Measurements from ENCODE around the gene USP48. TPM values are rescaled to one million over a fixed set of nuclear protein-coding genes. Genes with fewer than 3 reads are reported as not detected.

USP48 gene
- polyA plus RNA-seq, 2 of the 4 experiments (the other 2 are of a cell fraction) = 22.8 to 27.4 TPM

DNA sequence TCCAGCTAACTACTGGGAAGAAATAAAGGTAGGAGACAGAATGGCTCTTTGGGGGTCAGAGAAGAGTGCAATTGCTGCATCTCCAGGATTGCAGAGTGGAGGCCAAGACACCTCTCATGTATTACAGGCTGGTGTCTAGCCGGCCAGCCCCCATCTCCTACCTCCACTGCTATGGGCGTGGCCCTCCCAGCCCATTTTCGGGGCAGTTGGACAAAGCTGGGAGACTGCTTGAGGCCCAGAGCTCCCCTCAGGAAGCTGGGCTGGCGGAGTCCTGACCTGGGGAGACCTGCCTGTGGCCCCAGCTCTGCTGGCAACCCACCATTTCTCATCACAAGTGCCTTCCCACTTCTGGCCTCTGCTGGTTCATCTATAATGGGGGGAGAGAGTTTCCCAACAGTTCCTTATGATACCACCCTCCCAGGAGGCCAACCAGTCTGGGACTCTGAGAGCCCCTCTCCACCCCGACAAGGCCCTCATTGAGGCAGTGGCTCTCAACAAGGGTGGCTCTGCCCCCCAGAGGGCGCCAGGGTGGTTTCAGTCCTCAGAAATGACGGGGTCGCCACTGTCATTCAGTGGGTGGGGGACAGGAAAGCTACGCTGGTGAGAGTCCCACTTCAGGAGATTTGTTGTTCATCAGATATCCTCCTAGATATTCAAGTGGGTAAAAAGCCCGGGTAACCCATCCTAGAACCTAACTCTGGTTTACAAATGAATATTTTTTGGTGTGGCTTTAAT is 125.3 kb downstream of the USP48 start:
- H3K27ac ChIP-seq = no peak overlapping the region
- WGBS (ENCODE audit: missing lambda C conversion rate) = 64% methylated on average over 7 of the region's 10 CpGs
- DNase-seq (ENCODE audit: low read depth in 1 of 2, low spot score in 1 of 2) = no peak
- no peak overlapping the region for H3K4me3 ChIP-seq
- peaks cover 25% of the 10 kb centered on the region for H3K4me1 ChIP-seq
- TF ChIP-seq MAFK (IDR thresholded peaks at IDR 0.05; ENCODE audit: partially characterized antibody) (no peak), NR3C1 (IDR thresholded peaks at IDR 0.05) (no peak), MAZ (IDR thresholded peaks at IDR 0.05; ENCODE audit: borderline replicate concordance, low read depth, low read length) (no peak), SMC3 (IDR thresholded peaks at IDR 0.05) (no peak), NFE2L2 (conservative IDR thresholded peaks at IDR 0.05; ENCODE audit: low read length) (no peak), ZSCAN20 (CRISPR knock-in tag; IDR thresholded peaks at IDR 0.05) (no peak), SREBF2 (IDR thresholded peaks at IDR 0.05) (no peak), FOXS1 (CRISPR knock-in tag; IDR thresholded peaks at IDR 0.05) (no peak), HEYL (CRISPR knock-in tag; IDR thresholded peaks at IDR 0.05) (no peak), KDM5A (IDR thresholded peaks at IDR 0.05) (no peak), HOXB5 (CRISPR knock-in tag; IDR thresholded peaks at IDR 0.05) (no peak), JUNB (IDR thresholded peaks at IDR 0.05) (no peak), ZC3H11A (IDR thresholded peaks at IDR 0.05) (no peak), ZFP36 (IDR thresholded peaks at IDR 0.05; ENCODE audit: borderline replicate concordance, partially characterized antibody) (no peak), HOXB13 (CRISPR knock-in tag; IDR thresholded peaks at IDR 0.05; ENCODE audit: low read depth) (no peak)
- ATAC-seq = no peak
- POLR2A ChIA-PET = no interaction called here
- H3K9me3 ChIP-seq = no peaks in the 10 kb centered on the region
- FAIRE-seq = no peak
- H3K4me2 ChIP-seq = no peak overlapping the region
- CTCF ChIA-PET = interaction anchor here (0.7 to 4.9 kb wide), 16 partner anchors 8 to 424 kb away, joined by 3 to 39 read pairs (median 6); partner anchors contain the start of gene ALPL

DNA sequence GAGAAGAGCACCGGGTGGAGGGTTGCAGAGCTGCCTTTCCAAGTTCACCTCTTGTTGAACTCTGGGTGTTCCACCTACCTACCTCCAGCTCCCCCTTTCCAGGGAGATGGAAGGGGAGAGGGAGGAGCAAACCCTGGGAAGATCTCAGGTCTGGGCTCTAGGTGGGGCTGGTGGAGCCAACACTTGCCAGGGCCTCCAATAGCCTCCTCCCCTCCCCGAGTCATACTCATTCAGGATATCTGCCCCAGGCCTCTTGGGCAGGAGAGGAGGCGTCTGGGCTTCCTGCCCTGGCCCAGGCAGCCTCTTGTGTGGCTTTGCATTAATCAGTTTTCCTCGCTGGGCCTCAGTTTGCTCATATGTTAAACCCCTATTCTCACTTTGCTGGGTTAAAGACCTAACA is 127.2 kb downstream of the USP48 start:
- Histone ChIP-seq H3K27ac (no peak overlapping the region), H3K9me3 (no peaks in the 10 kb centered on the region), H3K4me2 (no peak overlapping the region), H3K4me1 (peaks cover 36% of the 10 kb centered on the region), H3K4me3 (no peak overlapping the region)
- TF ChIP-seq RAD21 (conservative IDR thresholded peaks at IDR 0.05 in 1 of 2, IDR thresholded peaks at IDR 0.05 in 1 of 2) = 0 out of 5 replicates have a peak, but pooled peaks of 1 of the 2 experiments have one; percentile 11
- no peak for TF ChIP-seq HOXA7 (CRISPR knock-in tag; IDR thresholded peaks at IDR 0.05)
- CTCF ChIA-PET = interaction anchor here (1.0 to 1.9 kb wide), 2 partner anchors 60 to 285 kb away, joined by 4 to 6 read pairs; no protein-coding TSS in a partner anchor
- POLR2A ChIA-PET = no interaction called here
- ATAC-seq (peak; percentile 59 to 76; a peak in 5 of 6 replicates), FAIRE-seq (no peak), DNase-seq (ENCODE audit: low read depth in 1 of 2, low spot score in 1 of 2) (peak; percentile 51 to 62)
- 21% methylated on average over 4 of the region's 4 CpGs for WGBS (ENCODE audit: missing lambda C conversion rate)

DNA sequence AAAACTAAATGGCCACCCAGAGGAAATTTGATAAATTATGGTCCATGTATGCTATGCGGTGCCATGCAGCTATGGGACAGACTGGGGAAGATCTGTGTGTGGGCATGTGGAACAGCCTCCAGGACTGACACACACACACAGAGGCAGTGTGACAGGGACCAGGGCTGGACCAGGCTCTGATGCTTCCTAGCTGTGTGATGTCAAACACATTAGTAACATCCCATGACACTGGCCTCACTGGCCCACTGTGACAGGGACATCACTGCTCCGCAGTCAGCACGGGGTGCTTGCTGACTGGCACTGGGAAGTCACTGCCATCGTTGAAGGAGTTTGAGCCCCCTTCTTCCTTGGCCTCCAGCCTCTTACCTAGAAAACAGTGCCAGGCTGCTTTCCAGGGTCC is 127.7 kb downstream of the USP48 start:
- H3K9me3 ChIP-seq = no peaks in the 10 kb centered on the region
- POLR2A ChIA-PET = no interaction called here
- no peak for FAIRE-seq
- DNase-seq (ENCODE audit: low read depth in 1 of 2, low spot score in 1 of 2) = no peak
- TF ChIP-seq, protein P1, sequence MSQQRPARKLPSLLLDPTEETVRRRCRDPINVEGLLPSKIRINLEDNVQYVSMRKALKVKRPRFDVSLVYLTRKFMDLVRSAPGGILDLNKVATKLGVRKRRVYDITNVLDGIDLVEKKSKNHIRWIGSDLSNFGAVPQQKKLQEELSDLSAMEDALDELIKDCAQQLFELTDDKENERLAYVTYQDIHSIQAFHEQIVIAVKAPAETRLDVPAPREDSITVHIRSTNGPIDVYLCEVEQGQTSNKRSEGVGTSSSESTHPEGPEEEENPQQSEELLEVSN (IDR thresholded peaks at IDR 0.05; ENCODE audit: borderline replicate concordance, low read depth) = no peak
- no peak for TF ChIP-seq RCOR1 (IDR thresholded peaks at IDR 0.05; ENCODE audit: low read depth, low read length)
- no peak for TF ChIP-seq PHF8 (IDR thresholded peaks at IDR 0.05; ENCODE audit: borderline replicate concordance, low read depth)
- TF ChIP-seq MAFK (IDR thresholded peaks at IDR 0.05; ENCODE audit: partially characterized antibody) = no peak
- no peak for TF ChIP-seq MYC (IDR thresholded peaks at IDR 0.05; ENCODE audit: borderline replicate concordance, low read length)
- no peak for TF ChIP-seq POLR2A (IDR thresholded peaks at IDR 0.05; ENCODE audit: low read length)
- no peak for TF ChIP-seq CBX2 (IDR thresholded peaks at IDR 0.05; ENCODE audit: borderline replicate concordance, low read depth)
- TF ChIP-seq RFX5 (IDR thresholded peaks at IDR 0.05) = no peak
- CTCF ChIA-PET = interaction anchor here (1.0 to 1.9 kb wide), 2 partner anchors 60 to 285 kb away, joined by 4 to 6 read pairs; no protein-coding TSS in a partner anchor
- H3K4me1 ChIP-seq = peaks cover 41% of the 10 kb centered on the region
- no peak overlapping the region for H3K27ac ChIP-seq
- H3K4me2 ChIP-seq = no peak overlapping the region
- H3K4me3 ChIP-seq = no peak overlapping the region
- 68% methylated on average over 2 of the region's 4 CpGs for WGBS (ENCODE audit: missing lambda C conversion rate)
- no peak for ATAC-seq
